KG1 (cell line): ENCODE measurements around the gene SHANK3.
"Not testable (repeated sequence)": the region's sequence is repeated elsewhere in the genome, so short reads cannot be mapped to it uniquely, and the experiment has no call there.

Experiments used
- DNase-seq: peaks from one replicate; lab custom pipeline; 2025; lab: John Stamatoyannopoulos, UW

Gene SHANK3

DNA sequence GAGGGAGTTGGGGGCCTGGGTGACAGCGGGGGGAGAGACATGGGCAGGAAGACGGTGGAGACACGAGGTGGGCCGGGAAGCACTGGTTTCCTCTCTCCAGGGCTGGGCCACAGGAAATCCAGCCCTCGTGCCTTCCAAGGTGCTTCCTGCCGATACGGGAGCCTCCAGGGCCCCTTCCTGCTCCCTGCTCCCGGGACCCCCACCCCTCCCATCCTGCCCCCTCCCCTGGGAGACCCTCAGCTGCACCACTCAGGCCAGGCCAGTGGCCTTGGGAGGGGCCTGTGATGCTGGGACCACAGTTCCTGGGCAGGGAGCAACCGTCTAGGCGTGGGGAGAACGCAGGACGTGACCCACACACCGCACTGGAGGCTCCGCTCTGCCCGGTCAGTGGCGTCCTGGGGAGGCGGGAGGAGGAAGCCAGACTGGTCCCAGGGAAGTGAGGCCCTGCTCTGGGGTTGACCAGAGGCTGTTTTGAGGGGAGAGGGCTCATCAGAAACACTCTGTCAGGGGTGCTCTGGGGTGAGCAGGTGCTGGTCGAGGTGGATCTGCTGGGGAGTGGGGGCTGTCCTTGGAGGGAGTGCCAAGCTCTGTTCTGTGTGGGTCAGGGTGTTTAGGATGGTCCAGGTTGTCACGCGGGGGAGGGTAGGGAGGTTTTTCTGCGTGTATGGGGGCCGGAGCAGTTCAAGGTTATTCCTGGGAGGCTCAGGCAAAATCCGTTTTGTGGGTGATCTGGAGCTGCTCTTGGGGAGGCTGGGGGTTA lies at the start of gene SHANK3:
Gene SHANK3 (plus strand): TSS at position 353 of the 760 bp plus-strand sequence.
- DNase-seq: peak; percentile 75

DNA sequence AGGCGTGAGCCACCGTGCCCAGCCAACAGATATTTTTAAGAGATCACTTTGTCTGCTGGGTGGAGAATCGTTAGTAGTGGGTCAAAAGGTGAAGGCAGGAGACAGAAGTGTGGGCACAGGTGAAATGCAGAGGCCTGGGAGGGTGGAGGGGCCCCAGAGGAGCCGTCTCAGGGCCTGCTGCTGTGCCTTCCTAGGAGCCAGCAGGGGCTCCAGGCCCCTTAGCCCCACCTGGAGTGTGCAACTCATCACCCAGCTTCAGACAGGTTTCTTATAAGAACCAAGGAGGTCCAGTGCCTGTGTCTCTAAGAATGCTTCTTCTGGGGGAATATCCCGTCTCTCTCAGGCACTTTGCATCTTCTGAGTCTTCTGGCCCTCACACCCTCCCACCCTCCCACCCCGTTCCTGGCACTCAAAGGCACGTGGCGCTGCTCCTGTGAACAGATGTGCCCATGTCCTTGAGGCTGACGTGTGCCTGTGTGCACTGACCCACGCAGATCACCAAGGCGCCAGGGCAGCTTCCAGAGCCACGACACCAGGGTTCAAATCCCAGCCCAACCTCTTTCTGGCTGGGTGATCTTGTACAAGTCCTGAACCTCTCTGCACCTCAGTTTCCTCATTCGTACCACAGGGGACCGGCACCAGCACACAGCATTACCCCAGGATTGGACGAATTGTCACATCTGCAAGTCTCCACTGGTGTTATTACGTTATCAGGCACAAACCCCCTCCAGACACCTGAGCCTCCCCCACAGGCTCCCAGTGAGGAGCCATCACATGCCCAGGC lies 48.1 kb upstream of the SHANK3 start:
- no peak for DNase-seq

DNA sequence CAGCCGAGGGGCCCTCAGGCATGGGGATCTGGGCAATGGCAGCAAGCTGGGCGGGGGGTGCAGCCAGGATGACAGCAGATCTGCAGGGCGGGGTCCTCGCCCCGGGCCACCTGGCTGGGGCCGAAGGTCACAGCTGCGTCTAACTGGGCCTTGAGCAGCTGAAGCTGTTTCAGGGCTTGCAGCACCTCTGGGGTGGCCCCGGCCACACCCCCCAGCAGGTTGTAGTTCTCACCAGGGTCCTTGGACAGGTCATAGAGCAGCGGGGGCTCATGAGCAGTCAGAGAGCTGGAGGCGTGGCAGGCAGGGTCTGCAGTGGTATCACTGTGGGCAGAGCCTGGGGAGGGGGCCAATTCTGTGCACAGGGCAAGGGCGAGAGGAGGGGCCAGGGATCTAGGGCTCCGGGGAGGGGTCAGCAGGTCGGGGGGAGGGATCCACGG lies 47.5 kb upstream of the SHANK3 start:
- DNase-seq: no peak

DNA sequence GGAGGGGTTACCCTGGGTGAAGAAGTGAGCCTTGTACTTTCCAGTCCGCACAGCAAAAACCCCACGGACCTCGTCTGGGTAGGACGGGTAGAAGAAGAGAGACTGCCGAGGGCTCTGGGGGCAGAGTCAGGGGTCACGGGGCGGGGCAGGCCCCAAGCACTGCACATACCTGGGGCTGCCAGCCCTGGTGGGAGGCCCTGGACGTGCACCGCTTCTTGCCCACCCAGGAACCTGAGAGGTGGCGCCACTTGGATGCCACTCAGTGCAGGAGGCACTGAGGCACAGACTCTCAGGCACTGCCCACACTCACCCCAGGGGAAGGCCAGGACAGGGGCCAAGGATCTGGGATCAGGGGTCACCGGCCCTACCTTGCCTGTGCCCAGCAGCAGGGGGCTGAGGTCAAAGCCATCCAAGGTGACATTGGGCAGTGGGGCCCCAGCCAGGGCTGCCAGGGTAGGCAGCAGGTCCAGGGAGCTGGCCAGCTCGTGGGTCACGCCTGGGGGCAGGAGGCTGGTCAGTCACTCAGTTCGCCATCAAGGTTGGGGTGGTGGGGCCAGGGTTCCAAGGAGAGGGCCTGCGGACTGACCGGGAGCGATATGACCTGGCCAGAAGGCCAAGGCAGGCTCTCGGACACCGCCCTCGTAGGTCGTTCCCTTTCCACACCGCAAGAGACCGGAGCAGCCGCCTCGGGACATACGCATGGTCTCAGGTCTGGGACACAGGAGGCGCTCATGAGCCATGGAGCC lies 46.9 kb upstream of the SHANK3 start:
- DNase-seq: no peak

DNA sequence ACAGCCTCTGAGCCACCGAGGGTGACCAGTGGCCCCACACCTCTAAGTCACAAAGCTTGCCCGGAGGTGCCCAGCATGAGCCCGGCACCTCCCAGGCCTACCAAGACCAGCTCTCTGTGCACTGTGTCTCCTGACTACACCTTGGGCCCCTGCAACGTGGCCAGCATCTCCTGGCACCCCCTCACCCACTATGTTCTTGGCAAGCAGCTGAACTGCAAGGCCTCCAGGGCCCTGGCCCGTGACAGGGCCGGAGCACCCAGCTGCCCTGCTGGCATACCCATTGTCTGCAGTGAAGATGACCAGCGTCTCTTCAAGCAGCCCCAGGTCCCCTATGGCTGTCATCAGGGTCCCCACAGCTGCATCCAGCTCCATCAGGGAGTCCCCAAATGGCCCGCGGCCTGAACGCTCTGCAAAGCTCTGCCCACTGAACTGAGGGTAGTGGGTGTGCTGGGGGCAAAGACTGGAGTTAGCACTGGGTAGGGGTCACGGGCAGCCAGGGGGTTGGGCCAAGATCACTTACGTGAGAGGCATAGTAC lies 46.2 kb upstream of the SHANK3 start:
- DNase-seq: no peak

DNA sequence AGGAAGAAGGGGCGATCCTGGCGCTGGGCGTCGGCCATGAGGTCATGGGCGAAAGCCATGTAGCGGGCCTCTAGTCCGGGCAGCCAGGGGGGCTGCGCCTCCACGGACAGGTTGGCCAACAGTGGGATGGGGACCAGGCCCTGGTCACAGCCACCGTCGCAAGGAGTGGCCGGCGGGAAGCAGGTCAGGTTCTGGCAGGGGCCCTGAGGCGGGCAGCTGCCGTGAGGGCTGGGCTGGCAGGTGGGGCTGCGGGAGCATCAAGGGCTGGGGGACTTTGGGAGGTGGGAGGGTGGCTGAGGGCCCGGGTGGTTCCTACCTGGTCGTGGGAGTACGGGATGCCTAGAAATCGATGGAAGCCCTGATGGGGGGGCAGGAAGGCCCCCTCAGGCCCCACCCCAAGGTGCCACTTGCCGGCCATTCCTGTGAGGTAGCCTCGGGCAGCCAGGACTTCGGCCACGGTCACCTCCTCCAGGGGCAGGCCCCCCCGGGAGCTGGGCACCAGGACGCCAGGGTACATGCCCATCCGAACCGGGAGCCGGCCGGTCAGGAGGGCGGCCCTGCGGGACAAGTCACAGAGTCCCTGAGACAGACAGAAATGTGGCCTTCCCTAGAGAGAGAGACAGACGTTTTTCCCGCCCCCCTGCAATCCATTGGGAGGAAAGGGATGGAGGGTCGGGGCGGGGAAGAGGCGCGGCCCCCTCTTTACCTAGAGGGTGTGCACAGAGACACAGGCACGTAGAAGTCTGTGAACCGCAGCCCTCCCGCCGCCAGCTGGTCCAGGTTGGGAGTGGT lies 45.6 kb upstream of the SHANK3 start:
- DNase-seq: no peak

DNA sequence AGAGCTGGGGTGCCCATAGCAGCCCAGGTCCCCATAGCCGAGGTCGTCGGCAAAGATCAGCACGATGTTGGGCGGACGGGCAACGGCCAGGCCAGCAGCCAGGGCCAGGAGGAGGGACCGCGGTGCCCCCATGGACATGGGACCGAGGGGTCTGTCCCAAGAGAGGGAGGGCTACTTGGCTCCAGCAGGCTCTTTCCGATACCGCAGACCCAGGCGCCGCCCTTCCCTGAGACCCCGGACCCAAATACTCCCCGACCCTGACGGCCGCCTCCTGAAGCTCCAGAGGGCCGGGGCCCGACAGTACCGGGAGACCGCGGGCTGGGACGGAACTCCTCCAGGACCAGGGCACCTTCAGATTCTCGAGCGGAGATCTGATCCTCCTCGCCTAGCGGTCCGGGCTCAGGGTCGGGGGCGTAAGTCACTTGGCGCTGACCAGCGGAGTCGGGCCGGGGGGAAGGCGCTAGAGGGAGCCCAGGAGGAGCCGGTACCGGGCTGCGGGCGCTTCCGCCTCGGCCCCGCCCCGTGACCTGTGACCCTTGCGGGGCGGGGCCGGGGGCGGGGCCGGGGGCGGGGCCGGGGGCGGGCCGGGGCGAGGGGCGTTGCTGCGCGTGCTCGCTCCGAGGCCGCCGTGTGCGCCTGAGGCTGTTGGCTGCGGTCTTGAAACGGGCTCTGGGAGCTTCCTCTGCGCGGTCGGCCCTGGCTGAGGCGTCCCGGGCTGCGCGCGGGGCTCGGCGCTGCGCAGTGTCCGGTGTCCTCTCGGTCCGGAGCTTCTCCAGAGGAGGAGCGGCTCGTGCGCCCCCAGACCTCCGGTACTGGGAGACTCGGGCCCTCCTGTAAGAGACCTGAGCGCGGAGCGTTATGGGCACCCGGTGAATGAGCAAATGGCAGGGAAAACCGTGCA lies 44.7 kb upstream of the SHANK3 start, which contains the start of gene ARSA:
Gene ARSA (minus strand): TSS at position 511 of the 901 bp plus-strand sequence. CDS start 373 bp downstream, at position 138.
- DNase-seq: peak; percentile 71

DNA sequence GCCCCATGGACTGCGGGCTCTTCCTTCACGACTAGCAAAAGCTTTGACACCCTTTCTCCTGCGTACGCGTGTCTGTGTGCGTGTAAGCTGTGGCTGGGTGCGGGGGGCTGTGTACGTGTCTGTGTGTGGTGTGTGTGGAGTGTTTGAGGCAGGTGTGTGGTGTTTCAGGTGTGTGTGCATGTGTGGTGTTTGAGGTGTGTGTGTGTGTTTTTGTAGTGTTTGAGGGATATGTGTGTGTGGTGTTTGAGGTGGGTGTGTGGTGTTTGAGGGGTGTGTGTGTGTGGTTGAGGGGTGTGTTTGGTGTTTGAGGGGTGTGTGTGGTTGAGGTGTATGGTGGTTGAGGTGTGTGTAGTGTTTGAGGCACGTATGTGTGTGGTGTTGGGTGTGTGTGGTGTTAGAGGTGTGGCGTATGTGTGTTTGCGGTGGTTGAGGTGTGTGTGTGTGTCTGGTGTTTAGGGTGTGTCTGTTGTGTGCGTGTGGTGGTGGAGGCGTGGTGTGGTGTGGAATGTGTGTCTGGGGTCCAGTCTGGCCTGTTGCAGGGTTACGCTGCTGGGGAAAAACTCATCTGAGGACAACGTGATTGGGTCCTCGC lies 44.0 kb upstream of the SHANK3 start:
- no peak for DNase-seq

DNA sequence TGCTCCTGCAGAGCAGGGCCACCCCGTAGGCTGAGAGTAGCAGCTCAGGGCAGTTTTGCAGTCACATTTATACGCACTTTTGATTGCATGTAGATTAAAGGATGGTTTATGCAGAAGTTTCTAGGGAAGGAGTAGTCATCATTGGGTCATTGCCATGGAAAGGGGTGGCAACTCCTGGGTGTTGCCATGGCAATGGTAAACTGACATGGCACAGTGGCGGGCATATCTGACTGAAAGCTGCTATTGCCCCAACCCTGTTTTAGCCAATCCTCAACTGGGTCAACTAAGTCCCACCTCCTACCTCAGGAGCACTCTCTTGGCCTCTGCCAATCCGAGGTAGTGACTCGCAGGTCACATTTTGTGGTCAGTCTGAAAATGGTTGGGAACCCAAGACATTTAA lies 42.2 kb upstream of the SHANK3 start:
- no peak for DNase-seq

DNA sequence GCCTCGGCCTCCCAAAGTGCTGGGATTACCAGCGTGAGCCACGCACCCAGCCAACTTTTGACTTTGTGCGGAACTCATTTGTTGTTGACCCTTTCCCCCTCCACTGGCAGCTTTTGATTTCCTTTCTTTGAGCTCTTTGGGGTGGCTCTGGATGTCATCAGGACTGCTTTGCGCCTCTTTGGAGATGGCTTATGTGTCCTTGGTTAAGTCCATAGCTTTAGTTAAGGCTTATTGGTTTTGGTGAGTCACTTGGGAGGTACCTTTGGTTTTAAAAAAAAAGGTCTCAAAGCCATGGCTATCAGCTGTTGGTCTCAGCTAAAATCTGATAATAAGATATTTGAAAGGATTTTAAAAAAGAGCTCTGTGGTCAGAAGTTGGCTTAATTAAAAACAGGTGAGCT lies 39.5 kb upstream of the SHANK3 start:
- DNase-seq: no peak

DNA sequence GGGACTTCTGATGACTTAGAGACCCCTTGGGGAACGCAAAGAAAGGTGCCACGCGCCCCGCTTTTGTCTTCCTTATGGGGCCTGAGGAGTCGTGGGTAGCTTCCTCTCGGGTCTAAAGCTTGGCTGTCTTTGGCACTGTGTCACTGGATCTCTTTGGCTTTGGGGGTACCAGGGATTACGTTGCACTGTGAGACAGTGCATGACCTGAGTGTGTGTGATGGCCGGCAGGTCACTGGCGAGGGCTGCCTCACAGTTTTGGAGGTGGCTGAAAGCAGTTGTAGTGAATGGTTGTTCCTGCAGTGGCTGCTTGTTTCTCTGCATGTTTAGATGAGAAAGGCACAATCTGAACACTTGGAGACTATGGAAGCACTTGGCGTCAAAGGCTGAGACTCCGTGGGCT lies 38.9 kb upstream of the SHANK3 start:
- no peak for DNase-seq

DNA sequence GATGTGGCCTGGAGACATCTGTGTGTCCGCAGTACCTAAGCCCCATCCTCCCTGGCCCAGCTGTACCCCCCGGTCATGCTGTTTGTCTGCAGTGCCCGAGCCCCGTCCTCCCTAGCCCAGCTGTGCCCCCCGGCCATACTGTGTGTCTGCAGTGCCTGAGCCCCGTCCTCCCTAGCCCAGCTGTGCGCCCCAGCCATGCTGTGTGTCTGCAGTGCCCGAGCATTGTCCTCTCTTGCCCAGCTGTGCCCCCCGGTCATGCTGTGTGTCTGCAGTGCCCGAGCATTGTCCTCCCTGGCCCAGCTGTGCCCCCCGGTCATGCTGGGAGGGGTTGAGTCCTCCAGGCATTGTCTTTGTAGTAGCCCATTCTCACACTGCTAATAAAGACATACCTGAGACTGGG lies 37.0 kb upstream of the SHANK3 start:
- no peak for DNase-seq

DNA sequence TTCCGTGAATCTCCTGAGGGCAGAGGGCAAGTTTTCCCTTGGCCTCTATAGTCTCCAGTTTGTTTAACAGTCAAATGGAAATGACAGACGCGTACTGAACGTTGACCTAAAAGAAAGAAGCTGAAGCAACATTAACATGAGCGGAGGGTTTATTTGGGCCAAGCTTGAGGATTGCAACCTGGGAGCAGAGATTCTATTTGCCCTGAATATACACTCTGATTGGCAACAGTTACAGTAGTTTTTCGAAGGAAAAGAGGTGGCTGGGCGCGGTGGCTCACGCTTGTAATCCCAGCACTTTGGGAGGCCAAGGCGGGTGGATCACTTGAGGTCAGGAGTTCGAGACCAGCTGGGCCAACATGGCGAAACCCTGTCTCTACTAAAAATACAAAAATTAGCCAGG lies 32.3 kb upstream of the SHANK3 start:
- DNase-seq: not testable (repeated sequence)

DNA sequence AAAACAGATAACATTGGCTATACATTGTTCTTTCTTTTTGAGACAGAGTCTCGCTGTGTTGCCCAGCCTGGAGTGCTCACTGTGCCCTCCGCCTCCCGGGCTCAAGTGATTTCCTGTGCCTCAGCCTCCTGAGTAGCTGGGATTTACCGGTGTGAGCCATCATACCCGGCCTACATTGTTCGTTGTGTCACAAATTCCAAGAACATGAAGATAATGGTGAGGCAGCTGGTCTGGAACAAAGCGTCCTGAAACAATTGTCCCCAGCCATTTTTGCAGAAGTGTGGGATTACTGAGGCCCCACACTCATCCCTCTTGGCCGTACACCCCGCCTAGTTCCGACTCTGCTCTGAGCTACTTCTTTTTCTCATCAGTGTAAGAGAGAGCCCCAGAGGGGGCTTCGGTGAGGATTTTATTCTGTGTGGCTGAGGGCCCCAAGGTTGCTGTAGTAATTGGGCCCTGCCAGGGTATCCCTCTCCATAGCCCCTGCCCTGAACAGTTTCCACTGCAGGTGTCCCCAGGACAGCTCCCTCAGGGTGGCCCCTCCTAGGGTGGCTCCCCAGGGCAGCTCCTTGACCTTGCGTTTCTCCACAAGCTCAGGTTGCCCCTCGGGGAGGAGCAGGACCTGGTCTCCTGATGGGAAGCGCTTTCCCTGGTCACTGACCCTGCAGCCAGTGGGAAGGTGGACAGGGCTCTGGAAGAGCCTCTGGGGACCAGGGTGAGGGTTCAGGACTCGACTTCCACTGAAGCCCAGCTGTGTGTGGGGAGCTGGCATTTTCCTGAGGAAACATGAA lies 31.6 kb upstream of the SHANK3 start:
- DNase-seq: no peak

DNA sequence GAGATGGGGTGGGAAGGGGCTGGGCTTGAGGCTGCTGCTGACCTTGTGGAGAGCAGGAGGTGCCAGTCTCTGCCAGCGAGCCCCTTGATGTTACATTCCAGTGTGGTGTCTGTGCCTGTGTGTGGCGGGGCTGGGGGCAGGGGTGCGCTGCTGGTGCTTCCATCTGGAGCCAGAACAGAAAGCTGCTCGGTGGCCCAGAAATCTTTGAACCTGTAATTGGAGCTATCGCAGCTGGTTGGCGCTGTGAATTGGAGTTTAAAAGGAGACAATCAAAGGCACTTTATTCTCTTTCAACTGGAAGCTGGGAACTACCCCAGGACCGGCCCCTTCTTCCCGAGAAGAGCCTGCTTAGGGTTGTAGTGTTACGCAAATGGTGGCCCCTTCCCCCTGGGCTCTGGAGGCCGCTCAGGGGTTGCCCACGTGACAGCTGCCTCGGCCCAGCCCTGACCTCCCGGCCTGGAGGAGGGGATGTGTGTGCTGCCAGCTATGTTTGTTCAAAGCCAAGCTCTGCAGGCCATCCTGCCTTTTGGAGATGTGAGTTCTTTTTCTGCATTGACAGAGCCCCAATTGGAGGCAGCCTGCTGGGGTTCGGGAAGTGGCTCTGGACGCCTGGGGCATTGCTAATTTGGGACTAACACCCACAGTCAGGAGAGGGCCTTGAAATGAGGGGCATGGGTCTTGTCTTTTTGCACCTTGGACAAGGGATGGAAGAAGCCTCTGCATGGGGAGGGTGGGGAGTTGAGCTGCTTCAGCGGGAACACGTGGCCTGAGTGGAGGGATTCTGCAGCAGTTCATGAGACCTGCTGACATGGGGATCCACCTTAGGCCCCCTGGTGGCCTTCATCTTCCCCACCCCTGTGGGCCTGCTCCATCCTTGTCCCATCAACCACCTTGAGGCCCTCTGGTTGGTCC lies 30.7 kb upstream of the SHANK3 start:
- DNase-seq: no peak

DNA sequence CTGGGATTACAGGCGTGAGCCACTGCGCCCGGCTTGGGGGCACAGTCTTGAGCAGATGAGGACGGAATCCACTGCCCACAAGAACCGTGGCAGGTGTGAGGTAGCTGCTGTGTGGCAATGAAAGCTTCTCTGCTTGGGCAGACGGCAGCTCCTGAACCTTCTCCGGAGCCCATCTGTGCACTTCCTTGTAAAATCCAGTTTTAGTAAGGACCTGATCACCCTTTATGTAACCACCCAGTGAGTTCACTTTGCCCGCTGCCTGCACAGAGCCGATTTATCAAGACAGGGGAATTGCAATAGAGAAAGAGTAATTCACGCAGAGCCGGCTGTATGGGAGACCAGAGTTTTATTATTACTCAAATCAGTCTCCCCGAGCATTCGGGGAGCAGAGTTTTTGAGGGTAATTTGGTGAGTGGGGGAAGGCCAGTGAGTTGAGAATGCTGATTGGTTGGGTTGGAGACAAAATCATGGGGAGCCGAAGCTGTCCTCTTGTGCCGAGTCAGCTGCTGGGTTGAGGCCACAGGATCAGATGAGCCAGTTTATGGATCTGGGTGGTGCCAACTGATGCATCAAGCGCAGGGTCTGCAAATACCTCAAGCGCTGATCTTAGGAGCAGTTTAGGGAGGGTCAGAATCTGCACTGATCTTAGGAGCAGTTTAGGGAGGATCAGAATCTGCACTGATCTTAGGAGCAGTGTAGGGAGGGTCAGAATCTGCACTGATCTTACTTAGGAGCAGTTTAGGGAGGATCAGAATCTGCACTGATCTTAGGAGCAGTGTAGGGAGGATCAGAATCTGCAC lies 29.4 kb upstream of the SHANK3 start:
- DNase-seq: not testable (repeated sequence)

DNA sequence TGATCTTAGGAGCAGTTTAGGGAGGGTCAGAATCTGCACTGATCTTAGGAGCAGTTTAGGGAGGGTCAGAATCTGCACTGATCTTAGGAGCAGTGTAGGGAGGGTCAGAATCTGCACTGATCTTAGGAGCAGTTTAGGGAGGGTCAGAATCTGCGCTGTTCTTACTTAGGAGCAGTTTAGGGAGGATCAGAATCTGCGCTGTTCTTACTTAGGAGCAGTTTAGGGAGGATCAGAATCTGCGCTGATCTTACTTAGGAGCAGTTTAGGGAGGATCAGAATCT lies 28.9 kb upstream of the SHANK3 start:
- not testable (repeated sequence) for DNase-seq
